GM12878 (cell line): ENCODE results near the gene SLC12A4.

Source experiments
- CBFB ChIP-seq: IDR thresholded peaks from 2 replicates; pipeline ENCODE4 v1.6.1; 2016; ENCODE audit warnings: antibody characterized with exemption, low read depth
- EZH2 ChIP-seq: IDR thresholded peaks from 2 replicates; pipeline ENCODE4 v1.6.1; 2012; ENCODE audit warnings: low read depth, mild to moderate bottlenecking, control low read depth, inconsistent platforms, low read length, borderline replicate concordance; ENCODE audit not compliant: control insufficient read depth
- FOXM1 ChIP-seq: IDR thresholded peaks from 2 replicates; pipeline ENCODE4 v1.6.1; 2012; ENCODE audit warnings: low read depth, mild to moderate bottlenecking, inconsistent platforms, low read length, moderate library complexity
- HDGF ChIP-seq: fragments of 450-650 bp; IDR thresholded peaks from 2 replicates; pipeline ENCODE4 v1.6.1; 2016; ENCODE audit warnings: antibody characterized with exemption
- POLR2AphosphoS2 ChIP-seq: IDR thresholded peaks from 2 replicates; pipeline ENCODE4 v1.6.1; 2011; ENCODE audit warnings: low read depth, mild to moderate bottlenecking, low read length, improper control_type of control experiment, moderate library complexity
- RAD21 ChIP-seq: IDR thresholded peaks from 2 replicates; pipeline ENCODE4 v1.6.1; 2011; ENCODE audit warnings: mild to moderate bottlenecking, low read depth, low read length, moderate library complexity; ENCODE audit not compliant: insufficient read depth
- SIN3A ChIP-seq: IDR thresholded peaks from 2 replicates; pipeline ENCODE4 v1.6.1; 2012; ENCODE audit warnings: low read depth, low read length, improper control_type of control experiment
- SUZ12 ChIP-seq: fragments of 200-600 bp; sonication (generic); IDR thresholded peaks from one replicate; pipeline ENCODE4 v1.6.1; 2018; ENCODE audit warnings: antibody characterized with exemption, mild to moderate bottlenecking; ENCODE audit not compliant: unreplicated experiment
- YY1 ChIP-seq: IDR thresholded peaks from 2 replicates; pipeline ENCODE4 v1.6.1; 2011; ENCODE audit warnings: low read depth, mild to moderate bottlenecking, low read length
- TF ChIP-seq, protein P1 (sequence below): fragments of 150-350 bp; IDR thresholded peaks from 2 replicates; pipeline ENCODE4 v1.6.1; 2016; ENCODE audit warnings: low read depth, low read length
- TF ChIP-seq, protein P2 (sequence below): IDR thresholded peaks from 2 replicates; pipeline ENCODE4 v1.6.1; 2012; ENCODE audit warnings: low read depth, low read length, improper control_type of control experiment
- TF ChIP-seq, protein P3 (sequence below): fragments of 450-650 bp; IDR thresholded peaks from 2 replicates; pipeline ENCODE4 v1.6.1; 2018; ENCODE audit warnings: mild to moderate bottlenecking, low read depth, moderate library complexity; ENCODE audit not compliant: partially characterized antibody

DNA sequence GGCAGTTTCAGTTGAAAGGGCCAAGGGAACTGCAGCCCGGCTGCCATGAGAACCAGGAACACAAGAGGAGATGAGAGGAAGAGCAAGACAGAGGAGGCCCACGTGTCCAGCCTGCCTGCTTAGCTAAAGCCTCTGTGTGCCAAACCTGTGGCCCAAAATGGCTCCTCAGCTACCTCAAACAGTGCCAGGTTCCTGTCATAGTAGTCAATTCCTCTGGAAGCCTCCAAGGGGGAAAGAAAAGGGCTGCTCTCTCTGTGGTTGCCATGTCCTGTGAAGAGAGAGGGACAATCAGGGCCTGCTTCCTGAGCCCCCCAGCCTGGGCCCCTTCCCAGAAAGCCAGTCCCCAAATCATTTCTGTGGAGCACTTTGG is 5.2 kb downstream of the SLC12A4 start:
- TF ChIP-seq, protein P1, sequence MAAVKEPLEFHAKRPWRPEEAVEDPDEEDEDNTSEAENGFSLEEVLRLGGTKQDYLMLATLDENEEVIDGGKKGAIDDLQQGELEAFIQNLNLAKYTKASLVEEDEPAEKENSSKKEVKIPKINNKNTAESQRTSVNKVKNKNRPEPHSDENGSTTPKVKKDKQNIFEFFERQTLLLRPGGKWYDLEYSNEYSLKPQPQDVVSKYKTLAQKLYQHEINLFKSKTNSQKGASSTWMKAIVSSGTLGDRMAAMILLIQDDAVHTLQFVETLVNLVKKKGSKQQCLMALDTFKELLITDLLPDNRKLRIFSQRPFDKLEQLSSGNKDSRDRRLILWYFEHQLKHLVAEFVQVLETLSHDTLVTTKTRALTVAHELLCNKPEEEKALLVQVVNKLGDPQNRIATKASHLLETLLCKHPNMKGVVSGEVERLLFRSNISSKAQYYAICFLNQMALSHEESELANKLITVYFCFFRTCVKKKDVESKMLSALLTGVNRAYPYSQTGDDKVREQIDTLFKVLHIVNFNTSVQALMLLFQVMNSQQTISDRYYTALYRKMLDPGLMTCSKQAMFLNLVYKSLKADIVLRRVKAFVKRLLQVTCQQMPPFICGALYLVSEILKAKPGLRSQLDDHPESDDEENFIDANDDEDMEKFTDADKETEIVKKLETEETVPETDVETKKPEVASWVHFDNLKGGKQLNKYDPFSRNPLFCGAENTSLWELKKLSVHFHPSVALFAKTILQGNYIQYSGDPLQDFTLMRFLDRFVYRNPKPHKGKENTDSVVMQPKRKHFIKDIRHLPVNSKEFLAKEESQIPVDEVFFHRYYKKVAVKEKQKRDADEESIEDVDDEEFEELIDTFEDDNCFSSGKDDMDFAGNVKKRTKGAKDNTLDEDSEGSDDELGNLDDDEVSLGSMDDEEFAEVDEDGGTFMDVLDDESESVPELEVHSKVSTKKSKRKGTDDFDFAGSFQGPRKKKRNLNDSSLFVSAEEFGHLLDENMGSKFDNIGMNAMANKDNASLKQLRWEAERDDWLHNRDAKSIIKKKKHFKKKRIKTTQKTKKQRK, result no peak
- TF ChIP-seq RAD21 (no peak), FOXM1 (no peak), POLR2AphosphoS2 (no peak), SUZ12 (no peak), HDGF (no peak), YY1 (no peak), CBFB (no peak), SIN3A (no peak), EZH2 (no peak)
- TF ChIP-seq, protein P2, sequence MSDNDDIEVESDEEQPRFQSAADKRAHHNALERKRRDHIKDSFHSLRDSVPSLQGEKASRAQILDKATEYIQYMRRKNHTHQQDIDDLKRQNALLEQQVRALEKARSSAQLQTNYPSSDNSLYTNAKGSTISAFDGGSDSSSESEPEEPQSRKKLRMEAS, result no peak
- TF ChIP-seq, protein P3, sequence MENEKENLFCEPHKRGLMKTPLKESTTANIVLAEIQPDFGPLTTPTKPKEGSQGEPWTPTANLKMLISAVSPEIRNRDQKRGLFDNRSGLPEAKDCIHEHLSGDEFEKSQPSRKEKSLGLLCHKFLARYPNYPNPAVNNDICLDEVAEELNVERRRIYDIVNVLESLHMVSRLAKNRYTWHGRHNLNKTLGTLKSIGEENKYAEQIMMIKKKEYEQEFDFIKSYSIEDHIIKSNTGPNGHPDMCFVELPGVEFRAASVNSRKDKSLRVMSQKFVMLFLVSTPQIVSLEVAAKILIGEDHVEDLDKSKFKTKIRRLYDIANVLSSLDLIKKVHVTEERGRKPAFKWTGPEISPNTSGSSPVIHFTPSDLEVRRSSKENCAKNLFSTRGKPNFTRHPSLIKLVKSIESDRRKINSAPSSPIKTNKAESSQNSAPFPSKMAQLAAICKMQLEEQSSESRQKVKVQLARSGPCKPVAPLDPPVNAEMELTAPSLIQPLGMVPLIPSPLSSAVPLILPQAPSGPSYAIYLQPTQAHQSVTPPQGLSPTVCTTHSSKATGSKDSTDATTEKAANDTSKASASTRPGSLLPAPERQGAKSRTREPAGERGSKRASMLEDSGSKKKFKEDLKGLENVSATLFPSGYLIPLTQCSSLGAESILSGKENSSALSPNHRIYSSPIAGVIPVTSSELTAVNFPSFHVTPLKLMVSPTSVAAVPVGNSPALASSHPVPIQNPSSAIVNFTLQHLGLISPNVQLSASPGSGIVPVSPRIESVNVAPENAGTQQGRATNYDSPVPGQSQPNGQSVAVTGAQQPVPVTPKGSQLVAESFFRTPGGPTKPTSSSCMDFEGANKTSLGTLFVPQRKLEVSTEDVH, result no peak
